Neural cell (in vitro differentiated cells): ENCODE measurements around the gene BAHD1. TPM values are rescaled to one million over a fixed set of nuclear protein-coding genes. Genes with fewer than 3 reads are reported as not detected.
A peak's percentile ranks its signal among the peaks of the same experiment; 100 is the strongest.

Experiments used
- H2AFZ ChIP-seq: fragments of 200-600, 300-800 bp; sonication (generic), shearing (Covaris generic); 2 replicates; pipeline ENCODE4 v1.6.0; 2014; ENCODE audit warnings: low read depth, mild to moderate bottlenecking, antibody characterized with exemption, low read length, moderate library complexity
- H3F3A ChIP-seq: fragments of 200-600 bp; shearing (Covaris generic); 2 replicates; pipeline ENCODE4 v1.6.1; 2016; ENCODE audit warnings: mild to moderate bottlenecking, moderate library complexity, mixed read lengths, antibody characterized with exemption, low read length; ENCODE audit not compliant: insufficient read depth, poor library complexity, severe bottlenecking
- H3K27ac ChIP-seq: fragments of 200-600, 300-800 bp; sonication (generic), shearing (Covaris generic); 2 replicates; pipeline ENCODE4 v1.5.1; 2014; ENCODE audit warnings: mild to moderate bottlenecking, low read length, moderate library complexity
- H3K27me3 ChIP-seq: fragments of 300-800, 200-600 bp; sonication (generic), shearing (Covaris generic); 2 replicates; pipeline ENCODE4 v1.6.0; 2014; ENCODE audit warnings: mild to moderate bottlenecking, low read depth, low read length, moderate library complexity; ENCODE audit not compliant: insufficient read depth
- H3K36me3 ChIP-seq: fragments of 300-800, 200-600 bp; sonication (generic), shearing (Covaris generic); 2 replicates; pipeline ENCODE4 v1.5.1; 2014; ENCODE audit warnings: mild to moderate bottlenecking, antibody characterized with exemption, low read length, moderate library complexity; ENCODE audit not compliant: insufficient read depth
- H3K4me2 ChIP-seq: fragments of 300-800, 200-600 bp; sonication (generic), shearing (Covaris generic); 2 replicates; pipeline ENCODE4 v1.6.0; 2014; ENCODE audit warnings: mild to moderate bottlenecking, low read length
- H3K4me3 ChIP-seq: fragments of 300-800, 200-600 bp; sonication (generic), shearing (Covaris generic); 2 replicates; pipeline ENCODE4 v1.5.1; 2014; ENCODE audit warnings: mild to moderate bottlenecking, low read length, moderate library complexity
- H3K79me2 ChIP-seq: fragments of 200-600 bp; shearing (Covaris generic); replicated peaks from 2 replicates; pipeline ENCODE4 v1.6.0; 2014; ENCODE audit warnings: mild to moderate bottlenecking, low read length, moderate library complexity; ENCODE audit not compliant: insufficient read depth
- H3K9ac ChIP-seq: fragments of 300-800, 200-600 bp; sonication (generic), shearing (Covaris generic); 2 replicates; pipeline ENCODE4 v1.6.1; 2016; ENCODE audit warnings: mild to moderate bottlenecking, low read length, mixed read lengths
- H3K9me2 ChIP-seq: fragments of 200-600 bp; shearing (Covaris generic); 2 replicates; pipeline ENCODE4 v1.6.1; 2016; ENCODE audit warnings: mild to moderate bottlenecking, low read length, mixed read lengths; ENCODE audit not compliant: insufficient read depth
- H3K9me3 ChIP-seq: fragments of 200-600, 300-800 bp; sonication (generic), shearing (Covaris generic); 2 replicates; pipeline ENCODE4 v1.6.1; 2016; ENCODE audit warnings: mild to moderate bottlenecking, mixed run types, low read length, moderate library complexity, mixed read lengths
- H4K20me1 ChIP-seq: fragments of 200-600 bp; shearing (Covaris generic); 2 replicates; pipeline ENCODE4 v1.6.1; 2016; ENCODE audit warnings: mild to moderate bottlenecking, mixed run types; ENCODE audit not compliant: insufficient read depth
- CTCF ChIP-seq: fragments of 450-650 bp; IDR thresholded peaks from 2 replicates; pipeline ENCODE4 v1.5.1; 2014; ENCODE audit warnings: antibody characterized with exemption, mild to moderate bottlenecking, moderate library complexity; ENCODE audit not compliant: poor library complexity, severe bottlenecking
- EP300 ChIP-seq: fragments of 450-650 bp; conservative IDR thresholded peaks from 2 replicates; pipeline ENCODE4 v1.6.1; 2014; ENCODE audit warnings: antibody characterized with exemption, mild to moderate bottlenecking, moderate library complexity; ENCODE audit not compliant: poor library complexity, severe bottlenecking
- EZH2 ChIP-seq: fragments of 200-600, 300-800 bp; shearing (Covaris generic), sonication (generic); IDR thresholded peaks from 2 replicates; pipeline ENCODE4 v1.6.1; 2014; ENCODE audit warnings: antibody characterized with exemption, low read length, borderline replicate concordance, mild to moderate bottlenecking; ENCODE audit not compliant: insufficient read depth, poor library complexity, severe bottlenecking
- MXI1 ChIP-seq: fragments of 450-650 bp; conservative IDR thresholded peaks from 2 replicates; pipeline ENCODE4 v1.6.1; 2014; ENCODE audit warnings: antibody characterized with exemption, mild to moderate bottlenecking; ENCODE audit not compliant: poor library complexity, severe bottlenecking
- POLR2AphosphoS5 ChIP-seq: IDR thresholded peaks from 2 replicates; pipeline ENCODE4 v1.6.1; 2012
- RAD21 ChIP-seq: fragments of 450-650 bp; conservative IDR thresholded peaks from 2 replicates; pipeline ENCODE4 v1.6.1; 2014; ENCODE audit warnings: antibody characterized with exemption, mild to moderate bottlenecking, moderate library complexity
- REST ChIP-seq: IDR thresholded peaks from 2 replicates; pipeline ENCODE4 v1.6.1; 2012; ENCODE audit warnings: borderline replicate concordance
- SMC3 ChIP-seq: fragments of 450-650 bp; conservative IDR thresholded peaks from 2 replicates; pipeline ENCODE4 v1.6.1; 2014; ENCODE audit warnings: antibody characterized with exemption, mild to moderate bottlenecking, moderate library complexity; ENCODE audit not compliant: poor library complexity
- polyA plus RNA-seq: library from polyadenylated mRNA; depleted of rRNA; stranded (reverse); fragments of >200 nt; gene quantifications from 2 replicates; pipeline ENCODE4 v1.2.3, GENCODE V29; 2014

Gene BAHD1
- polyA plus RNA-seq, 1 donor from 2014 or later, result 22.8 TPM

GRCh38 chr15:40469776-40470390 lies 29.1 kb downstream of the BAHD1 start:
- H2AFZ ChIP-seq, result no peak overlapping the region

GRCh38 chr15:40470423-40471104 lies 29.8 kb downstream of the BAHD1 start, which contains the start of gene CHST14:
Gene CHST14, plus strand, starts transcription at chr15:40470984. Its CDS starts 230 bp downstream, at chr15:40471214.
- Histone ChIP-seq H3F3A (no peaks in the 10 kb centered on the region), H3K4me3 (peak within 1 kb of the TSS; percentile 57), H3K27me3 (peaks cover 8% of the 10 kb centered on the region), H3K9me3 (no peaks in the 10 kb centered on the region), H4K20me1 (no peaks in the 10 kb centered on the region), H3K27ac (no peak within 1 kb of the TSS), H3K36me3 (no peaks in the 10 kb centered on the region), H3K9ac (peak within 1 kb of the TSS; percentile 23), H3K4me2 (no peak within 1 kb of the TSS), H2AFZ (no peak within 1 kb of the TSS), H3K9me2 (no peaks in the 10 kb centered on the region), H3K79me2 (no peaks in the 10 kb centered on the region)
- no peak for TF ChIP-seq EP300
- TF ChIP-seq REST, result no peak
- TF ChIP-seq SMC3, result no peak
- no peak for TF ChIP-seq MXI1
- TF ChIP-seq RAD21, result no peak
- TF ChIP-seq POLR2AphosphoS5, result peak; percentile 5

More at GRCh38 chr15:40469776-40470390, 29.1 kb downstream of the BAHD1 start:
- TF ChIP-seq RAD21 (no peak), EZH2 (no peak), REST (no peak), EP300 (no peak), SMC3 (no peak), CTCF (no peak)
- H4K20me1 ChIP-seq, result no peaks in the 10 kb centered on the region
- no peak overlapping the region for H3K9ac ChIP-seq
- H3K36me3 ChIP-seq, result no peaks in the 10 kb centered on the region
- no peaks in the 10 kb centered on the region for H3K9me3 ChIP-seq
- no peaks in the 10 kb centered on the region for H3K79me2 ChIP-seq
- peak overlapping the region; percentile 57 for H3K4me3 ChIP-seq
- no peaks in the 10 kb centered on the region for H3K9me2 ChIP-seq
- H3F3A ChIP-seq, result no peaks in the 10 kb centered on the region
- H3K4me2 ChIP-seq, result no peak overlapping the region
- no peak overlapping the region for H3K27ac ChIP-seq
- H3K27me3 ChIP-seq, result peaks cover 8% of the 10 kb centered on the region
